ENCODE measurements around the gene LRMDA. TPM values are rescaled to one million over a fixed set of nuclear protein-coding genes. Genes with fewer than 3 reads are reported as not detected.

LRMDA gene
- total RNA-seq, result 29.9 TPM
- long read RNA-seq, partial matches to known transcripts, result 6 of 30 reads
- long read RNA-seq, other reads (novel, unspliced or antisense), result 24 of 30 reads

DNA sequence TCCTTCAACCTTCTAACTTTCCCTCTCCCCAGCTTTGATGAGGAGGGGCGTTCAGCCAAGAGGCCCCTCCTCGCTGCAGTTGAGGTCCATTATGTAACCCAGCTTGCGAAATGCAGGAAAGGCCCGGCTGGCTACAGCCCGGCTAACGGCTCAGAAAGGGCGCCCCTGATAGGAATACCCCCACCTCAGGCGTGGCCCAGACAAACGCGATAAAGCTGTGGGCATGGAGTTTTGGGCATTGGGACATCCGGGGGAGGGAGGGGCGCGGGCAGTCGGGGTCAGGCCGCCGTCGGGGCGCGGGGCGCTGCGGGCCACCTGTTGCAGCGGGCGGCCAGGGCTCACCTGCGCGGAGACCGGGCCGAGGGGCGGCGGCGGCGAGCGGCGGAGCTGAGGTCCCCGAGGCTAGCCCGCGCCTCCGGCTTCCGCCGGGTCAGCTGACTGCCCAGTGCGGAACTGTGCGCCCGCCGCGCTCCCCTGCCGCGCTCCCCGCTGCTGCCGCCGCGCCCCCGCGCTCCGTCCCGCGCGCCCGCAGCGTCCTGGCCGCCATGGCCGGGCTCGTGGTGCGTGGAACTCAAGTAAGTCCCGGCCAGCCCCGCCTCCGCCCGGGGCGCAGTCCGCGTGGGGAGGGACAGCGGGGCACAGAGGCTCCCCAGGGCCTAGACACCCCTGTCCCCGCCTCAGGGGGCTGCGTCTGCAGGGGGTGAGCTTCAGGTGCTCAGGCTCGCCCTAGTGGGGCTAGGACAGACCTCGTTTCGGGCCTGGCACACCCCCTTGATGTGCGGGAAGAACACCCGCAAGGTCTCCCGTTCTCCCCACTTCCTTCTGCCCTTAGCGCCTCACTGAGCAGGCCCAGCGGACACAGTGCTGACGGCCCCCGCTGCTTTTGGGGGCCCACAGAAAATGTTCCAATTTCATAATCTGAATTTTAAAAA is at the start of gene LRMDA:
TSS of gene LRMDA (plus strand) at position 445 of the 932 bp plus-strand sequence.
- peak; percentile 78 for DNase-seq
- intact Hi-C loops (cut with DNase I), result no loop called here
- no peaks in the 10 kb centered on the region for H3K9me3 ChIP-seq
- H3K4me1 ChIP-seq, result peaks cover 58% of the 10 kb centered on the region
- peak within 1 kb of the TSS; percentile 78 for H3K4me3 ChIP-seq
- no peaks in the 10 kb centered on the region for H3K27me3 ChIP-seq (ENCODE audit: low read depth)
- peak; percentile 79 to 82 for ATAC-seq
- H3K36me3 ChIP-seq, result no peaks in the 10 kb centered on the region
- peak within 1 kb of the TSS; percentile 91 for H3K27ac ChIP-seq
- TF ChIP-seq, protein P1, sequence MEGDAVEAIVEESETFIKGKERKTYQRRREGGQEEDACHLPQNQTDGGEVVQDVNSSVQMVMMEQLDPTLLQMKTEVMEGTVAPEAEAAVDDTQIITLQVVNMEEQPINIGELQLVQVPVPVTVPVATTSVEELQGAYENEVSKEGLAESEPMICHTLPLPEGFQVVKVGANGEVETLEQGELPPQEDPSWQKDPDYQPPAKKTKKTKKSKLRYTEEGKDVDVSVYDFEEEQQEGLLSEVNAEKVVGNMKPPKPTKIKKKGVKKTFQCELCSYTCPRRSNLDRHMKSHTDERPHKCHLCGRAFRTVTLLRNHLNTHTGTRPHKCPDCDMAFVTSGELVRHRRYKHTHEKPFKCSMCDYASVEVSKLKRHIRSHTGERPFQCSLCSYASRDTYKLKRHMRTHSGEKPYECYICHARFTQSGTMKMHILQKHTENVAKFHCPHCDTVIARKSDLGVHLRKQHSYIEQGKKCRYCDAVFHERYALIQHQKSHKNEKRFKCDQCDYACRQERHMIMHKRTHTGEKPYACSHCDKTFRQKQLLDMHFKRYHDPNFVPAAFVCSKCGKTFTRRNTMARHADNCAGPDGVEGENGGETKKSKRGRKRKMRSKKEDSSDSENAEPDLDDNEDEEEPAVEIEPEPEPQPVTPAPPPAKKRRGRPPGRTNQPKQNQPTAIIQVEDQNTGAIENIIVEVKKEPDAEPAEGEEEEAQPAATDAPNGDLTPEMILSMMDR (IDR thresholded peaks at IDR 0.05), result no peak

DNA sequence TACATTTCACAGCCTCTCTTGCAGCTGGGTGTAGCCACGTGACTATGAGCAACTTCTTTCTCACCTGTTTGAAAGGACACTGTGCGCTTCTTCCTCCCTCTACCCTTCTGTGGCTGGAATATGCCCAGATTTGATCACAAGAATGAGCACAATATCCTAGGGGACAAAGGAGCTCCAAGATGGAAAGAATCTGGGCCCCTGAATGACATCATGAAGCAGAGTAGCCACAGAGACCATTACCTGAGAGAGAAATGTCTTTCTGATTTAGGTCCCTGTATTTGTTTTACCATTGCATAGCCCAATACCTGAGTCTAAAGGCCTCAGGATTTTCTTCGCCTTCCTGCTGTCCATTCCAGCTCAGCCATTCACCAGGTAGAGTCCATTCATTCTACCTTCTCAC is 45.3 kb upstream of the LRMDA start:
- DNase-seq (no peak), ATAC-seq (no peak)
- no peaks in the 10 kb centered on the region for H3K27me3 ChIP-seq (ENCODE audit: low read depth)
- H3K36me3 ChIP-seq, result no peaks in the 10 kb centered on the region
- TF ChIP-seq, protein P1 (IDR thresholded peaks at IDR 0.05), result no peak
- peaks cover 9% of the 10 kb centered on the region for H3K9me3 ChIP-seq
- H3K27ac ChIP-seq, result no peak overlapping the region
- intact Hi-C loops (cut with DNase I), result no loop called here
- H3K4me1 ChIP-seq, result no peaks in the 10 kb centered on the region
- H3K4me3 ChIP-seq, result no peak overlapping the region

DNA sequence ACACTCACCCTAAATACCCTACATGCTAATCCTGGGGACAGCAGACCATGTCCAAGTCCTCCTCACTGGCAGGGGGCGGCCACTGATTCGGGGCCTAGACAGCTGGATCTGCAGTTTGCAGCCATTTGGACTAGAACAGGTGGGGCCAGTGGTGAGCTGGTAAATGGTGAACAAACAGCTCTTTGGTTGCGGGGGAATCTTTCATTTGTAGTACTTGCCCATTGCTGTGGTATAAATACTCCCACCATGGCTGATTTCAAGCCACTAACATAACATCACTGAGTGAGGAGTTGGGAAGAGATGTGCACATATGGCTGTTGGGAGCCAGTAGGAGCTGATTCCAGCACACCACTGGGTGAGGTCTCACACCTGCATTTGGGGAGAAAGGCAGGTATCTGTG is 43.3 kb upstream of the LRMDA start:
- intact Hi-C loops (cut with DNase I), result no loop called here
- Histone ChIP-seq H3K9me3 (peaks cover 9% of the 10 kb centered on the region), H3K4me3 (no peak overlapping the region), H3K27ac (no peak overlapping the region), H3K4me1 (no peaks in the 10 kb centered on the region), H3K36me3 (no peaks in the 10 kb centered on the region), H3K27me3 (ENCODE audit: low read depth) (no peaks in the 10 kb centered on the region)
- TF ChIP-seq, protein P1 (IDR thresholded peaks at IDR 0.05), result no peak
- DNase-seq (no peak), ATAC-seq (no peak)

DNA sequence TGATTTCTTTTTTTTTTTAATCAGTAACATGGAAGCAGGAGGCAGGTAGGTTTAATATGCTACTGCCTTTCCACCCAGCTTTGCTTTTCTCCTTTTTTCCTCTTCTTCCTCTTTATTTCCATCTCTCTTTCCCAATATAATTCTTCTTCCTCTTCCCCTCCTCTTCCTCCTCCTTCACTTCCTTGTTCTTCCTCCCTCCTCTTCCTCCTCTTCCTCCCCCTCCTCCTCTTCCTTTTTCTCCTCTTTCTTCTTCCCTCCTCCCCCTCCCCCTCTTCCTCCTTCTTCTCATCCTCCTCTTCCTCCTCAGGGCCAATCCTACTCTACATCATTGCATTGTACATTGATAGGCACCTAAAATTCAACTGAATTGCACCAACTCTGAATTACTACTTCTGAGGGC is 41.2 kb upstream of the LRMDA start:
- peaks cover 9% of the 10 kb centered on the region for H3K4me1 ChIP-seq
- no peak overlapping the region for H3K4me3 ChIP-seq
- H3K9me3 ChIP-seq, result peaks cover 9% of the 10 kb centered on the region
- TF ChIP-seq, protein P1 (IDR thresholded peaks at IDR 0.05), result no peak
- ATAC-seq, result no peak
- no peaks in the 10 kb centered on the region for H3K36me3 ChIP-seq
- DNase-seq, result no peak
- no peaks in the 10 kb centered on the region for H3K27me3 ChIP-seq (ENCODE audit: low read depth)
- H3K27ac ChIP-seq, result no peak overlapping the region
- intact Hi-C loops (cut with DNase I), result no loop called here

DNA sequence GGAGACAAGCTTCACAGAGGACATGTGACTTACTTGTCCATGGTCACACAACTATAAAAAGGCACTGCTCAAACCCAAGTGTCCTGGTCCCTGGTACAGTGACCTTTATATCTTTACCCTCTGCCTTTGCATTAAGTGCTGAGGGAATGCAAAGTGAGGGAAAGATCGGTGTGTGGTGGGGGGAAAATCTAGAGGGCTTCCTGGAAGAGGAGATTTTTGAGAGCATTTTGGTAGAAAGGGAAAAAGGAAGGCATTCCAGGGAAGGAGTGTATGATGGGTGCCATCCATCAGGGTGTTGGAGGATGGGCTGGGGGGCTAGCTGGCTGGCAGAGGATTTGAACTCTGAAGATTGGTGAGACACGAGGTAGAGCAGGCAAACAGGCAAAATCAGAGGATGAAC is 39.2 kb upstream of the LRMDA start:
- Histone ChIP-seq H3K4me1 (peaks cover 23% of the 10 kb centered on the region), H3K9me3 (no peaks in the 10 kb centered on the region), H3K36me3 (no peaks in the 10 kb centered on the region), H3K4me3 (no peak overlapping the region), H3K27ac (no peak overlapping the region), H3K27me3 (ENCODE audit: low read depth) (peaks cover 13% of the 10 kb centered on the region)
- DNase-seq (no peak), ATAC-seq (no peak)
- TF ChIP-seq, protein P1 (IDR thresholded peaks at IDR 0.05), result no peak
- intact Hi-C loops (cut with DNase I), result no loop called here
